GM12872 (cell line): ENCODE data around the gene SMIM41.

Experiments
- TF ChIP-seq, protein P1 (sequence below): IDR thresholded peaks from 3 replicates; pipeline ENCODE4 v1.5.1; 2011; ENCODE audit warnings: low read depth, mild to moderate bottlenecking, low read length, moderate library complexity; ENCODE audit not compliant: insufficient read depth

The SMIM41 gene

GRCh38 chr12:52087961-52088820 lies 8.7 kb downstream of the SMIM41 start:
- TF ChIP-seq, protein P1, sequence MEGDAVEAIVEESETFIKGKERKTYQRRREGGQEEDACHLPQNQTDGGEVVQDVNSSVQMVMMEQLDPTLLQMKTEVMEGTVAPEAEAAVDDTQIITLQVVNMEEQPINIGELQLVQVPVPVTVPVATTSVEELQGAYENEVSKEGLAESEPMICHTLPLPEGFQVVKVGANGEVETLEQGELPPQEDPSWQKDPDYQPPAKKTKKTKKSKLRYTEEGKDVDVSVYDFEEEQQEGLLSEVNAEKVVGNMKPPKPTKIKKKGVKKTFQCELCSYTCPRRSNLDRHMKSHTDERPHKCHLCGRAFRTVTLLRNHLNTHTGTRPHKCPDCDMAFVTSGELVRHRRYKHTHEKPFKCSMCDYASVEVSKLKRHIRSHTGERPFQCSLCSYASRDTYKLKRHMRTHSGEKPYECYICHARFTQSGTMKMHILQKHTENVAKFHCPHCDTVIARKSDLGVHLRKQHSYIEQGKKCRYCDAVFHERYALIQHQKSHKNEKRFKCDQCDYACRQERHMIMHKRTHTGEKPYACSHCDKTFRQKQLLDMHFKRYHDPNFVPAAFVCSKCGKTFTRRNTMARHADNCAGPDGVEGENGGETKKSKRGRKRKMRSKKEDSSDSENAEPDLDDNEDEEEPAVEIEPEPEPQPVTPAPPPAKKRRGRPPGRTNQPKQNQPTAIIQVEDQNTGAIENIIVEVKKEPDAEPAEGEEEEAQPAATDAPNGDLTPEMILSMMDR = no peak

DNA sequence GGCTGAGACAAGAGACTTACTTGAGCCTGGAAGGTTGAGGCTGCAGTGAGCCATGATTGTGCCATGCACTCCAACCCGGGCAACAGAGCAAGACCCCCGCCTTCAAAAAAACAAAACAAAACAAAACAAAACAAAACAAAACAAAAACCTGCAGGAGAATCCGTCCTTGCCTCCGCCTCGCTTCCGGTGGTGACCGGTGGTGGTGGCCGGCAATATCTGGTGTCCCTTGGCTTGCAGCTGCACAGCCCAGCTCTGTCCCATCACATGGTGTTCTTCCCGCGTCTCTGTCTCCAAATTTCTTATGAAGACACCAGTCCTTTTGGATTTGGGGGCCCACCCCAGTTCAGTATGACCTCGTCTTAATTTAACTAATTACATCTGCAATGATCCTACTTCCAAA lies 10.0 kb downstream of the SMIM41 start:
- TF ChIP-seq, protein P1 = no peak

- TF ChIP-seq, protein P1 = no peak
Observed at GRCh38 chr12:52090291-52090690, 10.8 kb downstream of the SMIM41 start.

- TF ChIP-seq, protein P1 = no peak
Observed at GRCh38 chr12:52091061-52091460, 11.6 kb downstream of the SMIM41 start.

GRCh38 chr12:52091869-52092268 lies 12.4 kb downstream of the SMIM41 start:
- TF ChIP-seq, protein P1 = no peak

- TF ChIP-seq, protein P1 = no peak
Observed at GRCh38 chr12:52093346-52093745, 13.8 kb downstream of the SMIM41 start.

DNA sequence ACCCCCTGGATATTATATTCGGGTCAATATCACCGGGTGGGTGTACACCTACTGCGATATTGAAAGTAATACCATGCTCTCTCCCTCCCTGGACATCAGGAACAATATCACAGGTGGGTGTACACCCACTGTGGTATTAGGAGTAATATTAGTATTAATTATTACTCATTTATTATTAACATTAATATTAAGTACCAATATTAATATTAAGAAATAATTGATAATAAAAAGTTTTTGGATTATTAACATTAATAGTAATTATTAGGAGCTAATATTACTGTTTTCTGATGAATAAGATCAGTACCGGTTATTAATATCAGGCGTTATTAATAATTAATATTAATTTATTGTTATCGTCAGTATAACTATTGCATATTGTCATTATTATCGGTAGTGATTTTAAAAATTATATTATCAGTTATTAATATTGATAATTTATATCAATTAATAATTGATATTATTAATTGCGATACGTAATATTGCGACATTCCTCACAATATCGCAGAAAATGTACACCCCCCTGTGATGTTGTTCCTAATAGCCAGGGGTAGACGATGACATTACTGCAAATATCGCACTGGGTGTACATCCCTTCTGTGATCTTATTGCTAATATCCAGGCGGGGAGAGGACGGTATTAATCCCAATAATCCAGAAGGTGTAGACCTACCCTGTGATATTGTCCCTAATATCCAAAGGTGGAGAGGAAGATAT lies 17.0 kb downstream of the SMIM41 start:
- TF ChIP-seq, protein P1 = no peak
